ENCODE results near the gene DSG2.

DNA sequence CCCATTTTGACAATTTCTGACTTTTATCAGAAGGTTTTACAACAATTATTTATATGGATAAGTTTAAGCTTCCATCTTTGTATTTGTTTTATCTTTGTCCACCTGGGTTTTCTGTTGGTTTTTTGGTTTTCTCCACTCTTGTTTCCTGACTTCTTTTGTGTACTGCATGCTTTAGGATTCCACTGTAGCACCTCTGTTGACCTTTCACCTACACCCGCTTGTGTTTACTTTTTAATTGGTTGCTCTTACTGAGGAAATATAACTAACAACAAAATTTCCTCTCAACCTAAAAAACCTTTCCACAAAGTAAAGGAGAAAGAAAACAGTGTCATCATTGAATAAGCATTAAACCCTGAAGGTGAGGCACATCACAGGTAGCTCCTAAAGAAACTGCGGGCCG, 53.9 kb downstream of the DSG2 start:
- TF ChIP-seq TAF1 (IDR thresholded peaks at IDR 0.05; ENCODE audit: low read depth, low read length) (no peak), POLR2A (IDR thresholded peaks at IDR 0.05; ENCODE audit: low read depth, low read length) (no peak)

All from GM12891 (cell line).